Activated CD4-positive, alpha-beta T cell treated with anti-CD3 and anti-CD28 coated beads, Interleukin-2, amount 10 ng/mL, durations not matched to agents 7 days and 5 days (primary cell): ENCODE measurements around the gene MPRIP. TPM values are rescaled to one million over a fixed set of nuclear protein-coding genes. Genes with fewer than 3 reads are reported as not detected.

Experiments used
- CTCF ChIA-PET: fragments of 350-600 bp; sonication (Branson Sonifier 250); formaldehyde crosslinking; loops from one replicate; lab custom pipeline; 2021; ENCODE audit warnings: antibody characterized with exemption; lab: Charles Lee
- POLR2A ChIA-PET: fragments of 350-600 bp; sonication (Branson Sonifier 250); formaldehyde crosslinking; loops from one replicate; lab custom pipeline; 2021; ENCODE audit warnings: antibody characterized with exemption; lab: Charles Lee
- DNase-seq: peaks from one replicate; pipeline ENCODE4 v3.0.0-alpha.2; 2020
- H3K27ac Mint-ChIP-seq: one replicate; pipeline ENCODE4 v1.8.0; 2021; ENCODE audit warnings: mild to moderate bottlenecking, moderate library complexity, mixed read lengths
- H3K27me3 Mint-ChIP-seq: one replicate; pipeline ENCODE4 v1.8.0; 2021; ENCODE audit warnings: mixed read lengths
- H3K36me3 Mint-ChIP-seq: one replicate; pipeline ENCODE4 v1.8.0; 2021; ENCODE audit warnings: low read depth, mixed read lengths
- H3K4me1 Mint-ChIP-seq: one replicate; pipeline ENCODE4 v1.8.0; 2021; ENCODE audit warnings: mixed read lengths
- H3K4me3 Mint-ChIP-seq: one replicate; pipeline ENCODE4 v1.8.0; 2021; ENCODE audit warnings: mild to moderate bottlenecking, moderate library complexity, mixed read lengths
- H3K9me3 Mint-ChIP-seq: one replicate; pipeline ENCODE4 v1.8.0; 2021; ENCODE audit warnings: mixed read lengths
- total RNA-seq, 2 experiments: library from RNA; stranded (reverse); gene quantifications; one replicate each; pipeline ENCODE4 v1.2.3, GENCODE V29; 2021

MPRIP gene
- total RNA-seq, 2 experiments from 2014 or later, result 234 to 261 TPM

- Mint-ChIP-seq H3K36me3 (no peaks in the 10 kb centered on the region), H3K4me1 (peaks cover 20% of the 10 kb centered on the region), H3K27ac (no peak overlapping the region), H3K4me3 (no peak overlapping the region), H3K27me3 (no peaks in the 10 kb centered on the region), H3K9me3 (no peaks in the 10 kb centered on the region)
- ChIA-PET POLR2A (no interaction called here), CTCF (interaction anchor here (0.6 kb wide), 1 partner anchor 28 kb away, joined by 3 read pairs; no protein-coding TSS in a partner anchor)
- no peak for DNase-seq
Observed at GRCh38 chr17:17060930-17061329, 18.7 kb downstream of the MPRIP start.

- POLR2A ChIA-PET, result no interaction called here
- Mint-ChIP-seq H3K9me3 (no peaks in the 10 kb centered on the region), H3K27ac (no peak overlapping the region), H3K36me3 (no peaks in the 10 kb centered on the region), H3K4me3 (no peak overlapping the region), H3K27me3 (no peaks in the 10 kb centered on the region), H3K4me1 (peaks cover 23% of the 10 kb centered on the region)
- CTCF ChIA-PET, result no interaction called here
- DNase-seq, result no peak
Observed at GRCh38 chr17:17061516-17061915, 19.3 kb downstream of the MPRIP start.

GRCh38 chr17:17062356-17062755, 20.1 kb downstream of the MPRIP start:
- Mint-ChIP-seq H3K4me3 (no peak overlapping the region), H3K36me3 (no peaks in the 10 kb centered on the region), H3K27ac (no peak overlapping the region), H3K27me3 (no peaks in the 10 kb centered on the region), H3K9me3 (no peaks in the 10 kb centered on the region), H3K4me1 (peaks cover 26% of the 10 kb centered on the region)
- ChIA-PET POLR2A (no interaction called here), CTCF (no interaction called here)
- DNase-seq, result no peak

GRCh38 chr17:17062866-17063265, 20.6 kb downstream of the MPRIP start:
- Mint-ChIP-seq H3K4me1 (peaks cover 26% of the 10 kb centered on the region), H3K27me3 (no peaks in the 10 kb centered on the region), H3K27ac (peak overlapping the region; percentile 48), H3K36me3 (no peaks in the 10 kb centered on the region), H3K4me3 (no peak overlapping the region), H3K9me3 (no peaks in the 10 kb centered on the region)
- POLR2A ChIA-PET, result no interaction called here
- no peak for DNase-seq
- CTCF ChIA-PET, result no interaction called here

- no peak for DNase-seq
Observed at GRCh38 chr17:17063546-17064122, 21.4 kb downstream of the MPRIP start.

GRCh38 chr17:17064322-17064721, 22.1 kb downstream of the MPRIP start:
- no peaks in the 10 kb centered on the region for H3K9me3 Mint-ChIP-seq
- no peak overlapping the region for H3K4me3 Mint-ChIP-seq
- no peaks in the 10 kb centered on the region for H3K36me3 Mint-ChIP-seq
- no peak overlapping the region for H3K27ac Mint-ChIP-seq
- POLR2A ChIA-PET, result no interaction called here
- DNase-seq, result no peak
- H3K4me1 Mint-ChIP-seq, result peaks cover 28% of the 10 kb centered on the region
- H3K27me3 Mint-ChIP-seq, result no peaks in the 10 kb centered on the region
- CTCF ChIA-PET, result no interaction called here

More at GRCh38 chr17:17063546-17064122, 21.4 kb downstream of the MPRIP start:
- Mint-ChIP-seq H3K4me3 (no peak overlapping the region), H3K4me1 (peaks cover 26% of the 10 kb centered on the region), H3K27ac (no peak overlapping the region), H3K9me3 (no peaks in the 10 kb centered on the region), H3K27me3 (no peaks in the 10 kb centered on the region), H3K36me3 (no peaks in the 10 kb centered on the region)
- CTCF ChIA-PET, result no interaction called here
- POLR2A ChIA-PET, result no interaction called here

- Mint-ChIP-seq H3K27me3 (no peaks in the 10 kb centered on the region), H3K9me3 (peaks cover 3% of the 10 kb centered on the region), H3K36me3 (peaks cover 8% of the 10 kb centered on the region), H3K4me3 (no peak overlapping the region), H3K4me1 (peaks cover 33% of the 10 kb centered on the region), H3K27ac (no peak overlapping the region)
- CTCF ChIA-PET, result no interaction called here
- DNase-seq, result no peak
- POLR2A ChIA-PET, result interaction anchor here (0.7 kb wide), 1 partner anchor 8 kb away, joined by 3 read pairs; no protein-coding TSS in a partner anchor
Observed at GRCh38 chr17:17066021-17066420, 23.8 kb downstream of the MPRIP start.

- CTCF ChIA-PET, result no interaction called here
- H3K4me3 Mint-ChIP-seq, result no peak overlapping the region
Observed at GRCh38 chr17:17067257-17067656, 25.0 kb downstream of the MPRIP start.

GRCh38 chr17:17069849-17070248, 27.6 kb downstream of the MPRIP start:
- DNase-seq, result no peak
- Mint-ChIP-seq H3K4me3 (no peak overlapping the region), H3K9me3 (peaks cover 3% of the 10 kb centered on the region), H3K27ac (no peak overlapping the region), H3K36me3 (peaks cover 17% of the 10 kb centered on the region), H3K4me1 (peaks cover 42% of the 10 kb centered on the region), H3K27me3 (no peaks in the 10 kb centered on the region)
- ChIA-PET POLR2A (no interaction called here), CTCF (no interaction called here)

More at GRCh38 chr17:17067257-17067656, 25.0 kb downstream of the MPRIP start:
- Mint-ChIP-seq H3K4me1 (peaks cover 37% of the 10 kb centered on the region), H3K9me3 (peaks cover 3% of the 10 kb centered on the region), H3K27ac (no peak overlapping the region), H3K27me3 (no peaks in the 10 kb centered on the region), H3K36me3 (peaks cover 13% of the 10 kb centered on the region)
- no peak for DNase-seq
- POLR2A ChIA-PET, result no interaction called here

- H3K4me3 Mint-ChIP-seq, result no peak overlapping the region
- no peaks in the 10 kb centered on the region for H3K27me3 Mint-ChIP-seq
- H3K27ac Mint-ChIP-seq, result no peak overlapping the region
- ChIA-PET CTCF (interaction anchor here (1.5 kb wide), 1 partner anchor 16 kb away, joined by 6 read pairs; no protein-coding TSS in a partner anchor), POLR2A (no interaction called here)
- no peak for DNase-seq
- H3K9me3 Mint-ChIP-seq, result peaks cover 3% of the 10 kb centered on the region
- peaks cover 21% of the 10 kb centered on the region for H3K36me3 Mint-ChIP-seq
- peaks cover 48% of the 10 kb centered on the region for H3K4me1 Mint-ChIP-seq
Observed at GRCh38 chr17:17070931-17071330, 28.7 kb downstream of the MPRIP start.

GRCh38 chr17:17071531-17072360, 29.5 kb downstream of the MPRIP start:
- Mint-ChIP-seq H3K27me3 (no peaks in the 10 kb centered on the region), H3K4me1 (peaks cover 46% of the 10 kb centered on the region), H3K9me3 (peaks cover 3% of the 10 kb centered on the region), H3K4me3 (no peak overlapping the region), H3K36me3 (peaks cover 21% of the 10 kb centered on the region), H3K27ac (no peak overlapping the region)
- ChIA-PET CTCF (interaction anchor here (0.5 to 1.5 kb wide), 2 partner anchors 16 to 22 kb away, joined by 3 to 6 read pairs; no protein-coding TSS in a partner anchor), POLR2A (no interaction called here)
- no peak for DNase-seq

GRCh38 chr17:17072546-17072945, 30.3 kb downstream of the MPRIP start:
- ChIA-PET POLR2A (no interaction called here), CTCF (no interaction called here)
- H3K4me1 Mint-ChIP-seq, result peaks cover 42% of the 10 kb centered on the region
- H3K27me3 Mint-ChIP-seq, result no peaks in the 10 kb centered on the region
- peaks cover 3% of the 10 kb centered on the region for H3K9me3 Mint-ChIP-seq
- DNase-seq, result no peak
- peaks cover 24% of the 10 kb centered on the region for H3K36me3 Mint-ChIP-seq
- no peak overlapping the region for H3K27ac Mint-ChIP-seq
- H3K4me3 Mint-ChIP-seq, result no peak overlapping the region

GRCh38 chr17:17073030-17073564, 30.8 kb downstream of the MPRIP start:
- peaks cover 28% of the 10 kb centered on the region for H3K36me3 Mint-ChIP-seq
- H3K4me1 Mint-ChIP-seq, result peaks cover 42% of the 10 kb centered on the region
- ChIA-PET CTCF (interaction anchor here (2.0 kb wide), 1 partner anchor 15 kb away, joined by 5 read pairs; no protein-coding TSS in a partner anchor), POLR2A (no interaction called here)
- no peaks in the 10 kb centered on the region for H3K27me3 Mint-ChIP-seq
- no peak overlapping the region for H3K4me3 Mint-ChIP-seq
- H3K27ac Mint-ChIP-seq, result no peak overlapping the region
- DNase-seq, result no peak
- peaks cover 3% of the 10 kb centered on the region for H3K9me3 Mint-ChIP-seq
